SK-N-SH treated with all-trans-retinoic acid at 6 μM for 48 hours (cell line): Measurements from ENCODE around the gene CENPU.

Experiments used
- ATAC-seq: fragments of 200-7000 bp; cut with Tn5 transposase; 3 replicates; pipeline ENCODE4 v1.9.1; 2020; ENCODE audit warnings: mild to moderate bottlenecking, moderate library complexity
- ARNTL ChIP-seq: fragments of 450-650 bp; formaldehyde crosslinking; IDR thresholded peaks from 2 replicates; pipeline ENCODE4 v1.5.0; 2020; ENCODE audit warnings: low read depth, mild to moderate bottlenecking, moderate library complexity, borderline replicate concordance
- BACH2 ChIP-seq: fragments of 250-450 bp; sonication (Bioruptor Pico); IDR thresholded peaks from 2 replicates; pipeline ENCODE4 v1.9.0; 2021; ENCODE audit warnings: mild to moderate bottlenecking, borderline replicate concordance
- CREB5 ChIP-seq: fragments of 250-450 bp; sonication (Bioruptor Pico); IDR thresholded peaks from 2 replicates; pipeline ENCODE4 v1.5.1; 2020; ENCODE audit warnings: low read depth, mild to moderate bottlenecking, moderate library complexity
- CSDC2 ChIP-seq: fragments of 250-450 bp; sonication (Bioruptor Pico); IDR thresholded peaks from 2 replicates; pipeline ENCODE4 v1.5.0; 2020; ENCODE audit warnings: mild to moderate bottlenecking, moderate library complexity
- CSRNP3 ChIP-seq: fragments of 250-450 bp; sonication (Bioruptor Pico); IDR thresholded peaks from 2 replicates; pipeline ENCODE4 v1.5.1; 2021; ENCODE audit warnings: mild to moderate bottlenecking, moderate library complexity
- ESRRG ChIP-seq: fragments of 250-450 bp; sonication (Bioruptor Pico); IDR thresholded peaks from 2 replicates; pipeline ENCODE4 v1.6.1; 2021; ENCODE audit warnings: mild to moderate bottlenecking
- GLIS3 ChIP-seq: fragments of 250-450 bp; sonication (Bioruptor Pico); IDR thresholded peaks from 2 replicates; pipeline ENCODE4 v1.5.0; 2020; ENCODE audit warnings: mild to moderate bottlenecking, moderate library complexity
- ISL1 ChIP-seq: fragments of 250-450 bp; sonication (Bioruptor Pico); IDR thresholded peaks from 2 replicates; pipeline ENCODE4 v2.1.2; 2022; ENCODE audit warnings: mild to moderate bottlenecking, moderate library complexity
- OSR1 ChIP-seq: fragments of 250-450 bp; sonication (Bioruptor Pico); IDR thresholded peaks from 2 replicates; pipeline ENCODE4 v1.8.0; 2022; ENCODE audit warnings: moderate library complexity, mild to moderate bottlenecking, inconsistent platforms
- PATZ1 ChIP-seq: fragments of 250-450 bp; sonication (Bioruptor Pico); IDR thresholded peaks from 2 replicates; pipeline ENCODE4 v1.8.0; 2020; ENCODE audit warnings: mild to moderate bottlenecking, moderate library complexity, borderline replicate concordance
- POU6F1 ChIP-seq: fragments of 250-450 bp; sonication (Bioruptor Pico); IDR thresholded peaks from 2 replicates; pipeline ENCODE4 v1.8.0; 2021; ENCODE audit warnings: low read depth, mild to moderate bottlenecking, moderate library complexity, borderline replicate concordance
- PPARA ChIP-seq: fragments of 250-450 bp; sonication (Bioruptor Pico); IDR thresholded peaks from 2 replicates; pipeline ENCODE4 v1.5.0; 2020; ENCODE audit warnings: mild to moderate bottlenecking, borderline replicate concordance
- RARB ChIP-seq: fragments of 250-450 bp; sonication (Bioruptor Pico); IDR thresholded peaks from 2 replicates; pipeline ENCODE4 v1.8.0; 2021; ENCODE audit warnings: mild to moderate bottlenecking, moderate library complexity
- SNAI2 ChIP-seq: fragments of 250-450 bp; sonication (Bioruptor Pico); IDR thresholded peaks from 2 replicates; pipeline ENCODE4 v1.5.0; 2020; ENCODE audit warnings: mild to moderate bottlenecking, moderate library complexity
- TCF4 ChIP-seq: fragments of 250-450 bp; sonication (Bioruptor Pico); IDR thresholded peaks from 2 replicates; pipeline ENCODE4 v1.8.0; 2021; ENCODE audit warnings: mild to moderate bottlenecking, moderate library complexity, borderline replicate concordance
- TOX ChIP-seq: fragments of 250-450 bp; sonication (Bioruptor Pico); IDR thresholded peaks from 2 replicates; pipeline ENCODE4 v1.8.0; 2021; ENCODE audit warnings: mild to moderate bottlenecking, moderate library complexity, borderline replicate concordance
- TSHZ2 ChIP-seq: fragments of 250-450 bp; sonication (Bioruptor Pico); IDR thresholded peaks from 2 replicates; pipeline ENCODE4 v1.5.0; 2020; ENCODE audit warnings: mild to moderate bottlenecking, moderate library complexity
- ZC3H10 ChIP-seq: fragments of 250-450 bp; sonication (Bioruptor Pico); IDR thresholded peaks from 2 replicates; pipeline ENCODE4 v1.5.1; 2021; ENCODE audit warnings: mild to moderate bottlenecking, moderate library complexity
- ZFP3 ChIP-seq: fragments of 250-450 bp; sonication (Bioruptor Pico); IDR thresholded peaks from 2 replicates; pipeline ENCODE4 v1.5.0; 2020; ENCODE audit warnings: mild to moderate bottlenecking, moderate library complexity
- ZFP30 ChIP-seq: fragments of 450-650 bp; formaldehyde crosslinking; IDR thresholded peaks from 2 replicates; pipeline ENCODE4 v1.5.0; 2022; ENCODE audit warnings: mild to moderate bottlenecking, moderate library complexity
- ZNF565 ChIP-seq: fragments of 450-650 bp; formaldehyde crosslinking; conservative IDR thresholded peaks from 2 replicates; pipeline ENCODE4 v1.5.0; 2020; ENCODE audit warnings: low read depth, mild to moderate bottlenecking, moderate library complexity
- ZNF70 ChIP-seq: fragments of 450-650 bp; formaldehyde crosslinking; IDR thresholded peaks from 2 replicates; pipeline ENCODE4 v1.5.0; 2020; ENCODE audit warnings: mild to moderate bottlenecking, moderate library complexity

CENPU gene

GRCh38 chr4:184666670-184667069, 67.2 kb downstream of the CENPU start:
- TF ChIP-seq CSRNP3 (CRISPR knock-in tag) (no peak), ISL1 (CRISPR knock-in tag) (no peak), CSDC2 (no peak), GLIS3 (CRISPR knock-in tag) (no peak), RARB (CRISPR knock-in tag) (no peak), TOX (CRISPR knock-in tag) (no peak), CREB5 (no peak), TCF4 (CRISPR knock-in tag) (no peak), SNAI2 (no peak), BACH2 (CRISPR knock-in tag) (no peak), POU6F1 (CRISPR knock-in tag) (no peak), TSHZ2 (CRISPR knock-in tag) (no peak), ZC3H10 (no peak), OSR1 (CRISPR knock-in tag) (no peak), PATZ1 (no peak), ZNF565 (CRISPR knock-in tag) (no peak), ESRRG (CRISPR knock-in tag) (no peak), ZFP3 (CRISPR knock-in tag) (no peak)
- ATAC-seq = no peak

GRCh38 chr4:184664445-184665210, 69.3 kb downstream of the CENPU start:
- ATAC-seq = peak; percentile 86
- TF ChIP-seq PPARA (CRISPR knock-in tag) (no peak), PATZ1 (no peak), ZFP30 (no peak), RARB (CRISPR knock-in tag) (no peak), TOX (CRISPR knock-in tag) (no peak), ZNF565 (CRISPR knock-in tag) (no peak), GLIS3 (CRISPR knock-in tag) (no peak), ARNTL (CRISPR knock-in tag) (no peak), ZNF70 (CRISPR knock-in tag) (no peak), SNAI2 (no peak), ISL1 (CRISPR knock-in tag) (no peak), CSDC2 (no peak), ESRRG (CRISPR knock-in tag) (no peak), TCF4 (CRISPR knock-in tag) (no peak), TSHZ2 (CRISPR knock-in tag) (no peak), POU6F1 (CRISPR knock-in tag) (no peak), BACH2 (CRISPR knock-in tag) (no peak), ZFP3 (CRISPR knock-in tag) (no peak)
